Measurements from ENCODE around the gene IL20RB. TPM values are rescaled to one million over a fixed set of nuclear protein-coding genes. Genes with fewer than 3 reads are reported as not detected.

Gene IL20RB
- total RNA-seq, 1 donor from 2014 or later, result 1.9 TPM

GRCh38 chr3:137026701-137027100 lies 68.9 kb downstream of the IL20RB start:
- intact Hi-C loops (cut with micrococcal nuclease), result no loop called here
- Mint-ChIP-seq H3K9me3 (no peaks in the 10 kb centered on the region), H3K27ac (no peak overlapping the region), H3K36me3 (ENCODE audit: low read depth) (no peaks in the 10 kb centered on the region), H3K4me3 (no peak overlapping the region), H3K4me1 (ENCODE audit: low read depth) (no peaks in the 10 kb centered on the region), H3K27me3 (ENCODE audit: insufficient read depth) (peaks cover 14% of the 10 kb centered on the region)
- no peak for DNase-seq (ENCODE audit: low spot score)

DNA sequence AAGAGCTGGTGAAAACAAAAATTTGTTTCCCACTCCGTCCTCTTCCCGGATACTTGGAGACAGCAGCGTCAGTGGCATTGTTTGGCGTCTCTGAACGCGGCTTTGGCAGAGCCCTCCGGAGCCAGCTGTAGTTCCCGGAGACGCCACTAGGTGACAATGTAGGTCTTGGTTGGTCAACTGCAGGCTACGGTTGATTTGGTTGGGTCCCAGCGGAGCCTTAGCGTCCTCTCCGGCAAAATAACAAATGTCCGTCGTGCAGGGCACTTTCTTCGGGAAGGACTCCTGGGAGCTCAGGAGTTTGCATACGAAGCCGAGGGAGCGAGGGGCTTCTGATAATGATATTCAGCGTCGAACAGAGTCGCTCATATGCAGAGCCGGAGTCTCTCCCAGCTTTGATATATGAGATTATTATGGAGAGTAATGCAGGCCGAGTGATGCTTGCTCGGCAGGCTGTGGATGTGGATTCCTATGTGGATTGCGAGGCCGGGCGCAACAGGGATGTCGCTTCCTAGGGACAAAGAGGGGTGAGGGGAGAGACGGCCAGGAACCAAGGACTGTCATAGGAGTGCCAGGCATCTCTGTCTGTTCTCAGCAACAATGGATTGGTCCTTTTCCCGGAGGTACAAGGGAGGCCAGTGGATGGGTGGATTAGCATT lies 74.8 kb downstream of the IL20RB start:
- H3K27ac Mint-ChIP-seq, result no peak overlapping the region
- H3K4me1 Mint-ChIP-seq (ENCODE audit: low read depth), result peaks cover 10% of the 10 kb centered on the region
- peak; percentile 55 for DNase-seq (ENCODE audit: low spot score)
- peak overlapping the region; percentile 66 for H3K4me3 Mint-ChIP-seq
- H3K36me3 Mint-ChIP-seq (ENCODE audit: low read depth), result peaks cover 2% of the 10 kb centered on the region
- H3K9me3 Mint-ChIP-seq, result no peaks in the 10 kb centered on the region
- H3K27me3 Mint-ChIP-seq (ENCODE audit: insufficient read depth), result peaks cover 24% of the 10 kb centered on the region
- intact Hi-C loops (cut with micrococcal nuclease), result loop anchor here (2.0 kb wide), 1 partner anchor 914 kb away; no protein-coding TSS in a partner anchor

DNA sequence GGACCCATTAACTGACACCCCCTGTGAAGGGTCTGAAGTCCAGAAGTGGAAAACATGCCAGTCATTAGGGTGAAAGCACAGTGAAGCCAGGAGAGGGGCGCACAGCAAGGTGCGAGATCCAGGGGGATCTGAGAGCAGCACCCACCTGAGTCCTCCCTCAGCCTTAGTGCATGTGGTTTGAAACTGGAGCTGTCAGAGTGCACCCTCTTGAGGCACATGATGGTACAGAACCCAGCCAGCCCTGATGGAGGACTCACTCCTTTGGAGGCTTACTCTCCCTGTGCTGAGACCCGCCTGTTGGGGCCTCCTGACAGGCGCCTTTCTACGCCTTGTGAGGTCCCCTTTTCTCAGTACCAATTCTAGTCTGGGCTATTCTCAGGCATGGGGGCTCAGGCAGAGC lies 77.8 kb downstream of the IL20RB start:
- Mint-ChIP-seq H3K9me3 (no peaks in the 10 kb centered on the region), H3K36me3 (ENCODE audit: low read depth) (peaks cover 2% of the 10 kb centered on the region), H3K4me3 (no peak overlapping the region), H3K27me3 (ENCODE audit: insufficient read depth) (peaks cover 21% of the 10 kb centered on the region), H3K27ac (no peak overlapping the region), H3K4me1 (ENCODE audit: low read depth) (peaks cover 10% of the 10 kb centered on the region)
- intact Hi-C loops (cut with micrococcal nuclease), result loop anchor here (1.0 kb wide), 1 partner anchor 960 kb away; no protein-coding TSS in a partner anchor
- DNase-seq (ENCODE audit: low spot score), result no peak

DNA sequence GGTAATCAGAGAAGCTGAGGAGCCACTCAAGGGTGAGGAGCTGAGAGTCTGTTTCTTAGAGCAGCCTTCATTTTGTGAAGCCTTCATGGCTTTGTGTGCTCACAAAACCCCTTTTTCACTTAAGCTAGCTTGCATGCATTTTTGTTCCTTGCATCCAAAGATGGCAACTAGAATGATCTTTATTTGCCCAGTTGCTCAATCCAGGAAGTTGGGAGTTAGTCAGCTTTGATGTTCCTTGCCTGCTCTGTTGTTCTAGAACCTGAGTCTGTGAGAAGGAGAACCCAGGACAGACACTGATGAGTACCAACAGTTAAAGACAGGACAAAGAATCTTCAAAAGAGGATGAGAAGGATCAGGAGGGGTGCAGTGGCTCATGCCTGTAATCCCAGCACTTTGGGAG lies 81.8 kb downstream of the IL20RB start:
- no peaks in the 10 kb centered on the region for H3K36me3 Mint-ChIP-seq (ENCODE audit: low read depth)
- H3K9me3 Mint-ChIP-seq, result no peaks in the 10 kb centered on the region
- H3K27me3 Mint-ChIP-seq (ENCODE audit: insufficient read depth), result peaks cover 1% of the 10 kb centered on the region
- DNase-seq (ENCODE audit: low spot score), result no peak
- intact Hi-C loops (cut with micrococcal nuclease), result no loop called here
- no peak overlapping the region for H3K27ac Mint-ChIP-seq
- no peaks in the 10 kb centered on the region for H3K4me1 Mint-ChIP-seq (ENCODE audit: low read depth)
- no peak overlapping the region for H3K4me3 Mint-ChIP-seq

DNA sequence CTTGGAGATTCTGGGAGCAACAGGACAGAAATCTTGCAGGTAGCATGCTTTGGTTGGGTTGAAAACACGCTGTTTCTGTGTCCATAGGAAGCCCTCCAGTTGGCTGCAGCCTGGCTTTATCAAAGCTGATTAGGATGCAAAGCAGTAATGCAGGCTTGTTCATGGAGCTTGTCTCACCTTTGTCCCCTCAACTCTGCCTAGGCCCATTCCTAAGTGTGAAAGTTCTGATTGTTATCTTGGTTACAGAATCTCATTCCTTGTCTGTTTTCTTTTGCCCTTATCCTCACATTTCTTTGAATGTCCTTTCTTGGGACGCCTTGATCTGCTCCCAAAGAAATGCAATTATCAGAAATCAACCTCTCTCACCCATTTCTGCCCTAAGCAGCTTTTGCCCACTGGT lies 83.5 kb downstream of the IL20RB start:
- no peak for DNase-seq (ENCODE audit: low spot score)
- Mint-ChIP-seq H3K27ac (no peak overlapping the region), H3K4me3 (no peak overlapping the region), H3K27me3 (ENCODE audit: insufficient read depth) (peaks cover 1% of the 10 kb centered on the region), H3K36me3 (ENCODE audit: low read depth) (no peaks in the 10 kb centered on the region), H3K9me3 (no peaks in the 10 kb centered on the region), H3K4me1 (ENCODE audit: low read depth) (no peaks in the 10 kb centered on the region)
- intact Hi-C loops (cut with micrococcal nuclease), result no loop called here

DNA sequence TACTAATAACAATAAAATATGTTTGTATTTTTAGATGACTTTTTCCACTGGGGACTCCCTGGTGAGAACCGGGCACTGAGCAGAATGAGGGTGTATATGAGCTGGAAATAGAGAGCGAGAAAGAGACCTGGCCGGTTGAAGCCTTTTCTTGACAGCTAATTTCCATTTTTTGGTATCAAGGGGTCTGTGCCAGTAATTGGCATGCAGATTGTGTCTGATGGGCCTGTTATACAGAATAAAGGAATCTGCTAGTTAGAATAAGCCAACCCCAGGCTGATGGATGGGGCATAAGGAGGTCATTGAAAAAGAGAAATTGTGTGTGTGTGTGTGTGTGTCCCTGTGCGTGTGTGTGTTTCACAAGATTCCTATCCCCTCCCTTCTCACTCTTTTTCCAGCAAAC lies 83.9 kb downstream of the IL20RB start:
- Mint-ChIP-seq H3K9me3 (no peaks in the 10 kb centered on the region), H3K36me3 (ENCODE audit: low read depth) (no peaks in the 10 kb centered on the region), H3K27ac (no peak overlapping the region), H3K4me3 (no peak overlapping the region), H3K4me1 (ENCODE audit: low read depth) (no peaks in the 10 kb centered on the region), H3K27me3 (ENCODE audit: insufficient read depth) (peaks cover 1% of the 10 kb centered on the region)
- intact Hi-C loops (cut with micrococcal nuclease), result no loop called here
- no peak for DNase-seq (ENCODE audit: low spot score)

- Mint-ChIP-seq H3K4me1 (ENCODE audit: low read depth) (no peaks in the 10 kb centered on the region), H3K9me3 (no peaks in the 10 kb centered on the region), H3K4me3 (no peak overlapping the region), H3K27me3 (ENCODE audit: insufficient read depth) (no peaks in the 10 kb centered on the region), H3K36me3 (ENCODE audit: low read depth) (no peaks in the 10 kb centered on the region), H3K27ac (no peak overlapping the region)
- intact Hi-C loops (cut with micrococcal nuclease), result no loop called here
- DNase-seq (ENCODE audit: low spot score), result no peak
Measured at GRCh38 chr3:137046747-137047146, 89.0 kb downstream of the IL20RB start.

GRCh38 chr3:137047240-137047639 lies 89.5 kb downstream of the IL20RB start:
- DNase-seq (ENCODE audit: low spot score), result no peak
- H3K4me1 Mint-ChIP-seq (ENCODE audit: low read depth), result no peaks in the 10 kb centered on the region
- no peaks in the 10 kb centered on the region for H3K9me3 Mint-ChIP-seq
- no peak overlapping the region for H3K4me3 Mint-ChIP-seq
- no peak overlapping the region for H3K27ac Mint-ChIP-seq
- intact Hi-C loops (cut with micrococcal nuclease), result no loop called here
- no peaks in the 10 kb centered on the region for H3K27me3 Mint-ChIP-seq (ENCODE audit: insufficient read depth)
- no peaks in the 10 kb centered on the region for H3K36me3 Mint-ChIP-seq (ENCODE audit: low read depth)

GRCh38 chr3:137050281-137050680 lies 92.5 kb downstream of the IL20RB start:
- H3K27me3 Mint-ChIP-seq (ENCODE audit: insufficient read depth), result peaks cover 2% of the 10 kb centered on the region
- no peak overlapping the region for H3K27ac Mint-ChIP-seq
- H3K4me1 Mint-ChIP-seq (ENCODE audit: low read depth), result no peaks in the 10 kb centered on the region
- no peaks in the 10 kb centered on the region for H3K9me3 Mint-ChIP-seq
- H3K36me3 Mint-ChIP-seq (ENCODE audit: low read depth), result no peaks in the 10 kb centered on the region
- DNase-seq (ENCODE audit: low spot score), result no peak
- intact Hi-C loops (cut with micrococcal nuclease), result no loop called here
- no peak overlapping the region for H3K4me3 Mint-ChIP-seq

DNA sequence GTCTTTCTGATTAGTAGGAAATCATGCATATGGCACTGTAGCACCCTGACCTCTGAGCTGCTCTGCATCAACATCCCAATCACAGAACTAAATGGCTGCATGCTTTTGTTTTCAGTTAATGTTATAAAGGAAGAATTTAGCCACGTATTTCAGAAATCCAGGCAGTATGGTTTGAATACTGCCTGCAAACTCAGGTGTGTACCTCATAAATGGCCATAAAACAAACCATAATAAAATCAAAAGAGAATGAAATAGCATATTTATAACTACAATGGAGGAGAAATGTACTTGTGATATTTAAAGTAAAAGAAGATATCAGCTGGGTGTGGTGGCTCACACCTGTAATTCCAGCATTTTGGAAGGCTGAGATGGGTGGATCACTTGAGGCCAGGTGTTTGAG lies 94.5 kb downstream of the IL20RB start:
- no peaks in the 10 kb centered on the region for H3K36me3 Mint-ChIP-seq (ENCODE audit: low read depth)
- H3K4me1 Mint-ChIP-seq (ENCODE audit: low read depth), result no peaks in the 10 kb centered on the region
- intact Hi-C loops (cut with micrococcal nuclease), result no loop called here
- no peaks in the 10 kb centered on the region for H3K9me3 Mint-ChIP-seq
- no peak overlapping the region for H3K4me3 Mint-ChIP-seq
- DNase-seq (ENCODE audit: low spot score), result no peak
- peaks cover 4% of the 10 kb centered on the region for H3K27me3 Mint-ChIP-seq (ENCODE audit: insufficient read depth)
- H3K27ac Mint-ChIP-seq, result no peak overlapping the region

Other genes starting within 250 kb of the IL20RB start
- gene STAG1, start 205.6 kb upstream of the IL20RB start, total RNA-seq, result 46.5 and 47.1 TPM in 2 replicates
- gene SLC35G2, start 138.9 kb upstream of the IL20RB start, total RNA-seq, result 2.6 and 3.0 TPM in 2 replicates
- 33.2 and 33.4 TPM in 2 replicates for gene NCK1, start 95.8 kb upstream of the IL20RB start, total RNA-seq

All from activated T-helper 1 cell treated with anti-CD3 and anti-CD28 coated beads, Interleukin-12 subunit alpha, Interleukin-12 subunit beta, Interleukin-2, Interleukin-4 antibody, amounts not matched to agents 30 ng/mL and 10 ng/mL and 1 ng/mL, durations not matched to agents 14 hours and 24 hours and 36 hours (primary cell).